ENCODE data around the gene EREG. TPM values are rescaled to one million over a fixed set of nuclear protein-coding genes. Genes with fewer than 3 reads are reported as not detected.

The EREG gene
- total and polyA plus RNA-seq, 9 of the 15 experiments (the other 6 are each of a cell fraction or from before 2014, with no cell fraction given), result 0.97 to 7.3 (median 2.5) TPM

- FAIRE-seq (no peak), DNase-seq (ENCODE audit: extremely low read depth in 1 of 4, low spot score in 3 of 4) (no peak), ATAC-seq (no peak)
- intact Hi-C loops (cut with micrococcal nuclease), result no loop called here
- Histone ChIP-seq H2AFZ (ENCODE audit: low read depth, low read length) (peak overlapping the region; percentile 19; the same call in 1 of the 2 replicates), H3K9me1 (ENCODE audit: control insufficient read depth, insufficient read depth, low read length) (no peaks in the 10 kb centered on the region), H4K20me1 (replicated peaks; ENCODE audit: control insufficient read depth, insufficient read depth, low read length) (no peaks in the 10 kb centered on the region), H3K9me3 (replicated peaks; ENCODE audit: control insufficient read depth, insufficient read depth, low read depth, low read length) (no peaks in the 10 kb centered on the region), H3K4me2 (ENCODE audit: insufficient read depth, low read length) (no peak overlapping the region), H3K36me3 (ENCODE audit: control insufficient read depth, insufficient read depth, low read length) (no peaks in the 10 kb centered on the region), H3K27ac (ENCODE audit: extremely low read depth, low read depth, low read length) (no peak overlapping the region), H3K79me2 (ENCODE audit: control insufficient read depth, insufficient read depth, low read length) (no peaks in the 10 kb centered on the region), H3K4me1 (replicated peaks in 1 of 2; ENCODE audit: control insufficient read depth in 2 of 2, insufficient read depth in 2 of 2, low read length in 2 of 2) (peaks cover 0 to 9% of the 10 kb centered on the region in 2 experiments; a peak in 2 of 5 replicates), H3K9ac (ENCODE audit: insufficient read depth in 1 of 2, low read depth in 2 of 2, low read length in 2 of 2) (no peak overlapping the region), H3K4me3 (no peak overlapping the region), H3K27me3 (ENCODE audit: control insufficient read depth in 2 of 2, insufficient read depth in 2 of 2, low read length in 2 of 2) (no peaks in the 10 kb centered on the region)
- POLR2A ChIA-PET, result no interaction called here
- 33% methylated on average over 6 of the region's 6 CpGs for WGBS (ENCODE audit: insufficient coverage, low coverage, missing lambda C conversion rate)
- TF ChIP-seq, protein P1, sequence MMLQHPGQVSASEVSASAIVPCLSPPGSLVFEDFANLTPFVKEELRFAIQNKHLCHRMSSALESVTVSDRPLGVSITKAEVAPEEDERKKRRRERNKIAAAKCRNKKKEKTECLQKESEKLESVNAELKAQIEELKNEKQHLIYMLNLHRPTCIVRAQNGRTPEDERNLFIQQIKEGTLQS (IDR thresholded peaks at IDR 0.05), result peak; percentile 45; the same call in 1 of the 2 replicates
- TF ChIP-seq, protein P1 (CRISPR knock-in tag; conservative IDR thresholded peaks at IDR 0.05), result no peak
- TF ChIP-seq KDM4B (IDR thresholded peaks at IDR 0.05; ENCODE audit: borderline replicate concordance in 2 of 2, low read depth in 1 of 2) (no peak), SMARCA4 (IDR thresholded peaks at IDR 0.05) (0 out of 2 replicates have a peak, but pooled peaks have one; percentile 14), NFIC (IDR thresholded peaks at IDR 0.05) (peak; percentile 47), JUND (IDR thresholded peaks at IDR 0.05; ENCODE audit: borderline replicate concordance, low read depth, low read length) (no peak), JUND (tag; IDR thresholded peaks at IDR 0.05; ENCODE audit: borderline replicate concordance, low read depth, low read length) (0 out of 3 replicates have a peak, but pooled peaks have one; percentile 13), DPF2 (IDR thresholded peaks at IDR 0.05) (0 out of 2 replicates have a peak, but pooled peaks have one; percentile 14), FOSL1 (tag; conservative IDR thresholded peaks at IDR 0.05) (peak; percentile 77), BMI1 (IDR thresholded peaks at IDR 0.05; ENCODE audit: low read length) (no peak)
- CTCF ChIA-PET (ENCODE audit: low intra/inter-chr PET ratio), result no interaction called here
- in situ Hi-C loops (cut with MboI), result no loop called here
- BruUV-seq (replicated peaks), result no TSS peak
These were observed 53.2 kb downstream of the EREG start for GRCh38 chr4:74418063-74418670.

All from K562 (cell line).